ENCODE data around the gene HDC. TPM values are rescaled to one million over a fixed set of nuclear protein-coding genes. Genes with fewer than 3 reads are reported as not detected.

Gene HDC
- total and polyA plus RNA-seq, 2 experiments from 2014 or later = not detected

GRCh38 chr15:50235794-50236193 is 29.7 kb downstream of the HDC start:
- no peaks in the 10 kb centered on the region for H4K20me1 ChIP-seq (ENCODE audit: insufficient read depth, poor library complexity, severe bottlenecking)
- H3K4me2 ChIP-seq = no peak overlapping the region
- H3K79me2 ChIP-seq = no peaks in the 10 kb centered on the region
- no peak overlapping the region for H2AFZ ChIP-seq
- H3K9me2 ChIP-seq (replicated peaks; ENCODE audit: insufficient read depth) = no peaks in the 10 kb centered on the region
- TF ChIP-seq EZH2 (IDR thresholded peaks at IDR 0.05; ENCODE audit: borderline replicate concordance) (no peak), EZH2phosphoT487 (IDR thresholded peaks at IDR 0.05; ENCODE audit: low read depth, severe bottlenecking, unreplicated experiment) (no peak), CTCF (IDR thresholded peaks at IDR 0.05; ENCODE audit: poor library complexity) (no peak)
- WGBS (ENCODE audit: low lambda C conversion rate, missing lambda C conversion rate) = 96% methylated on average over 1 of the region's 1 CpG
- no peaks in the 10 kb centered on the region for H3K4me1 ChIP-seq (ENCODE audit: insufficient read depth)
- no peak overlapping the region for H3K27ac ChIP-seq
- no peaks in the 10 kb centered on the region for H3K27me3 ChIP-seq
- H3K36me3 ChIP-seq (replicated peaks; ENCODE audit: insufficient read depth, low read depth) = no peaks in the 10 kb centered on the region
- no peaks in the 10 kb centered on the region for H3K9me3 ChIP-seq (ENCODE audit: low read depth)
- no peak for DNase-seq (ENCODE audit: low spot score)
- no peak overlapping the region for H3K4me3 ChIP-seq

GRCh38 chr15:50234764-50235163 is 30.8 kb downstream of the HDC start:
- H3K27me3 ChIP-seq = no peaks in the 10 kb centered on the region
- H3K4me2 ChIP-seq = no peak overlapping the region
- no peaks in the 10 kb centered on the region for H3K4me1 ChIP-seq (ENCODE audit: insufficient read depth)
- H2AFZ ChIP-seq = no peak overlapping the region
- no peak overlapping the region for H3K27ac ChIP-seq
- no peaks in the 10 kb centered on the region for H3K79me2 ChIP-seq
- no peaks in the 10 kb centered on the region for H4K20me1 ChIP-seq (ENCODE audit: insufficient read depth, poor library complexity, severe bottlenecking)
- TF ChIP-seq EZH2phosphoT487 (IDR thresholded peaks at IDR 0.05; ENCODE audit: low read depth, severe bottlenecking, unreplicated experiment) = no peak
- TF ChIP-seq CTCF (IDR thresholded peaks at IDR 0.05; ENCODE audit: poor library complexity) = no peak
- no peak for TF ChIP-seq EZH2 (IDR thresholded peaks at IDR 0.05; ENCODE audit: borderline replicate concordance)
- no peaks in the 10 kb centered on the region for H3K9me3 ChIP-seq (ENCODE audit: low read depth)
- no peak for DNase-seq (ENCODE audit: low spot score)
- no peaks in the 10 kb centered on the region for H3K36me3 ChIP-seq (replicated peaks; ENCODE audit: insufficient read depth, low read depth)
- 57% methylated on average over 2 of the region's 2 CpGs for WGBS (ENCODE audit: low lambda C conversion rate, missing lambda C conversion rate)
- no peaks in the 10 kb centered on the region for H3K9me2 ChIP-seq (replicated peaks; ENCODE audit: insufficient read depth)
- no peak overlapping the region for H3K4me3 ChIP-seq

GRCh38 chr15:50233192-50233736 is 32.3 kb downstream of the HDC start:
- Histone ChIP-seq H3K4me1 (ENCODE audit: insufficient read depth) (no peaks in the 10 kb centered on the region), H3K4me3 (no peak overlapping the region), H3K9me2 (replicated peaks; ENCODE audit: insufficient read depth) (no peaks in the 10 kb centered on the region), H2AFZ (no peak overlapping the region), H3K79me2 (no peaks in the 10 kb centered on the region), H3K9me3 (ENCODE audit: low read depth) (no peaks in the 10 kb centered on the region), H4K20me1 (ENCODE audit: insufficient read depth, poor library complexity, severe bottlenecking) (no peaks in the 10 kb centered on the region), H3K27ac (no peak overlapping the region), H3K4me2 (no peak overlapping the region), H3K36me3 (replicated peaks; ENCODE audit: insufficient read depth, low read depth) (no peaks in the 10 kb centered on the region), H3K27me3 (no peaks in the 10 kb centered on the region)
- no peak for DNase-seq (ENCODE audit: low spot score)
- TF ChIP-seq EZH2phosphoT487 (IDR thresholded peaks at IDR 0.05; ENCODE audit: low read depth, severe bottlenecking, unreplicated experiment) (no peak), EZH2 (IDR thresholded peaks at IDR 0.05; ENCODE audit: borderline replicate concordance) (no peak), CTCF (IDR thresholded peaks at IDR 0.05; ENCODE audit: poor library complexity) (no peak)

DNA sequence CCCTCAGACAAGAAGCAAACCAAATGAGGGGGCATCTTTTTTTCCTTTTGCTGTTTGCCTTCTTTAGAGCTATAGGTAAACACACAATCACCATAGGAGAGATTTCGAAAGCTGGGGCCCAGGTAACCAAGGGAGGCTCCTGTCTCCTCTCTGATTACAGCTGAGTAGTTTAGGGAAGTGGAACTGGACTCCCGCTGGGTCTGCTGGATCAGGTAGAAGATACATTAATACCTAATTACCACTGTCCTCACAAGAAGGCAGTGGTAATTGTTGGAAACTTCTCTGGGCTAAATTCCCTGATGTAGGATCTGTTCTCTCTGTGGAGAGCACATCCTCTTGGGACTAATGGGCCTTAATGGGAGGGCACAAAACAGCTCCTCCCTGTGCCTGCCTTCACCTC is 32.7 kb downstream of the HDC start:
- no peaks in the 10 kb centered on the region for H3K36me3 ChIP-seq (replicated peaks; ENCODE audit: insufficient read depth, low read depth)
- H3K27me3 ChIP-seq = no peaks in the 10 kb centered on the region
- no peaks in the 10 kb centered on the region for H3K4me1 ChIP-seq (ENCODE audit: insufficient read depth)
- H4K20me1 ChIP-seq (ENCODE audit: insufficient read depth, poor library complexity, severe bottlenecking) = no peaks in the 10 kb centered on the region
- TF ChIP-seq EZH2 (IDR thresholded peaks at IDR 0.05; ENCODE audit: borderline replicate concordance) (no peak), CTCF (IDR thresholded peaks at IDR 0.05; ENCODE audit: poor library complexity) (no peak), EZH2phosphoT487 (IDR thresholded peaks at IDR 0.05; ENCODE audit: low read depth, severe bottlenecking, unreplicated experiment) (no peak)
- no peak overlapping the region for H2AFZ ChIP-seq
- H3K4me3 ChIP-seq = no peak overlapping the region
- H3K9me2 ChIP-seq (replicated peaks; ENCODE audit: insufficient read depth) = no peaks in the 10 kb centered on the region
- no peak for DNase-seq (ENCODE audit: low spot score)
- 73% methylated on average over 2 of the region's 2 CpGs for WGBS (ENCODE audit: low lambda C conversion rate, missing lambda C conversion rate)
- H3K27ac ChIP-seq = no peak overlapping the region
- H3K79me2 ChIP-seq = no peaks in the 10 kb centered on the region
- no peak overlapping the region for H3K4me2 ChIP-seq
- H3K9me3 ChIP-seq (ENCODE audit: low read depth) = no peaks in the 10 kb centered on the region

All from hepatocyte (in vitro differentiated cells).